ENCODE measurements around the gene DGLUCY.

The DGLUCY gene

DNA sequence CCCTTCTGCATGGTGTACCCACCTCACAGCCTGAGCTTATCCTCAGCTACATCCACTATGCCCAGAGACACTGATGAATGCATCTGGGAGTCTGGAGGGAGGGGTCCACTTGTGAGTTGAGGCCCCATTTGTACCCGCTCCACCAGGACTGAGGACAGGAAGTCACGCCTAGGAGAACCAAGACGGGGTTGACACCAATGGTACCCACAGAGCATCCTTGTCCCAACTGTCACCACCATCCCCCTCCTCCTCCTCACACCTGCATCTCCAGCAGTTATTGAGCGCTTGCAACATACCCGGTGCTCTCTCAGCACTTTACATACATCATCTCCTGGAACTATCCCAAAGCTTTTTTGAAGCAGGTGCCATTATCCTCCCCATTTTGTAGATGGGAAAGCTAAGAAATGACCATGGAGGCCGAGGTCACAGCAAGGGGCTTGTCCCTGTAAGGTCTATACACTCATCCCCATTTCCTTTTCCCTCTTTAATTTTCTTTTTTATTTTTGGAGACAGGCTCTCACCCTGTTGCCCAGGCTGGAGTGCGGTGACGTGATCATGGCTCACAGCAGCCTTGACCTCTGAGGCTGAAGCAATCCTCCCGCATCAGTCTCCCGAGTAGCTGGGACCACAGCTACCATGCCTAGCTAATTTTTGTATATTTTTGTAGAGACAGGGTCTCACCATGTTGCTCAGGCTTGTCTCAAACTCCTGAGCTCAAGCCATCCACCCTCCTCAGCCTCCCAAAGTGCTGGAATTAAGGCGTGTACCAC lies 31.7 kb downstream of the DGLUCY start:
- H3K27ac ChIP-seq (ENCODE audit: low read length, poor library complexity, severe bottlenecking), result no peak overlapping the region
- no peak overlapping the region for H2BK15ac ChIP-seq (ENCODE audit: low read depth, poor library complexity, severe bottlenecking)
- no peak overlapping the region for H2BK5ac ChIP-seq (ENCODE audit: low read depth, low read length, poor library complexity, severe bottlenecking)
- no peak overlapping the region for H2BK120ac ChIP-seq (ENCODE audit: low read depth, low read length)
- H2AK5ac ChIP-seq (ENCODE audit: low read length, severe bottlenecking), result no peak overlapping the region
- no peak overlapping the region for H3K4ac ChIP-seq (ENCODE audit: low read depth in 1 of 2, low read length in 2 of 2)
- no peaks in the 10 kb centered on the region for H3K9me3 ChIP-seq (ENCODE audit: control insufficient read depth, low read length)
- H3K18ac ChIP-seq (ENCODE audit: low read depth in 1 of 2, low read length in 2 of 2), result peak overlapping the region in 1 of 2 experiments; percentile 29
- no peak for DNase-seq
- H3K4me2 ChIP-seq (ENCODE audit: low read length, poor library complexity, severe bottlenecking), result no peak overlapping the region
- H4K8ac ChIP-seq (ENCODE audit: low read length), result no peak overlapping the region
- H3K79me1 ChIP-seq (replicated peaks; ENCODE audit: low read length, poor library complexity, severe bottlenecking), result no peaks in the 10 kb centered on the region
- no peak overlapping the region for H3K9ac ChIP-seq (ENCODE audit: low read length)
- no peak overlapping the region for H3K14ac ChIP-seq (ENCODE audit: low read length in 2 of 2)
- H3K36me3 ChIP-seq (ENCODE audit: control insufficient read depth in 1 of 2, insufficient read depth in 2 of 2, low read depth in 1 of 2, low read length in 2 of 2), result peaks cover 19 to 51% of the 10 kb centered on the region in 2 experiments
- H3K23ac ChIP-seq (ENCODE audit: low read length in 2 of 2), result no peak overlapping the region
- no peak overlapping the region for H2AFZ ChIP-seq (ENCODE audit: low read depth, low read length)
- no peak overlapping the region for H2BK12ac ChIP-seq (ENCODE audit: low read length in 2 of 2)
- no peak overlapping the region for H4K91ac ChIP-seq (ENCODE audit: low read length)
- 97% methylated on average over 11 of the region's 11 CpGs for WGBS
- H3K27me3 ChIP-seq (ENCODE audit: control insufficient read depth in 1 of 2, insufficient read depth in 1 of 2, low read length in 2 of 2), result no peaks in the 10 kb centered on the region
- peaks cover 16% of the 10 kb centered on the region for H3K4me1 ChIP-seq (ENCODE audit: control insufficient read depth, insufficient read depth, low read depth, low read length)
- no peak overlapping the region for H3K4me3 ChIP-seq (ENCODE audit: insufficient read depth in 1 of 2, low read depth in 1 of 2, low read length in 2 of 2)

DNA sequence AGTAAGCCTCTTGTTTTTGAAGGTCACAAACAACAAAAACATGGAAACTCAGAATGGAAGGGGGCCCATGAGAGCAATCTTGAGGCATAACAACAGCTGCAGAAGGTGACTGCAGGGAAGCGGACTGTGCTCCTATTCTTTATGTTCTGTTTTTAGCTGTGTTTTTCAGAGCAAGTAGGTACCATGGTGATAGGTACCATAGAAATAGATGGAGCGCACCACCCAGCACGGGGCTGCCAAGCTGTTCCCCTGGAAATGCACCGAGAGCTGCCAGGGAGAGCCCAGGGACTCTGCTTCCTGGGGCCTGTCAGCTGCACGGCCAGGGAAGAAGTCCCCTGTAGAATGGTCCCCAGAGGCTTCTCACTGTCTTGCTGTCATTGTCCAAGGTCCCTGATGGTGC lies 32.8 kb downstream of the DGLUCY start:
- no peak overlapping the region for H2BK5ac ChIP-seq (ENCODE audit: low read depth, low read length, poor library complexity, severe bottlenecking)
- no peak overlapping the region for H2AFZ ChIP-seq (ENCODE audit: low read depth, low read length)
- 93% methylated on average over 5 of the region's 5 CpGs for WGBS

GRCh38 chr14:91149462-91149861 lies 35.6 kb downstream of the DGLUCY start:
- Histone ChIP-seq H3K23ac (ENCODE audit: low read length in 2 of 2) (no peak overlapping the region), H2BK12ac (ENCODE audit: low read length in 2 of 2) (no peak overlapping the region), H3K9me3 (ENCODE audit: control insufficient read depth, low read length) (no peaks in the 10 kb centered on the region), H2BK120ac (ENCODE audit: low read depth, low read length) (no peak overlapping the region), H4K8ac (ENCODE audit: low read length) (no peak overlapping the region), H4K91ac (ENCODE audit: low read length) (no peak overlapping the region), H3K9ac (ENCODE audit: low read length) (no peak overlapping the region), H3K79me1 (replicated peaks; ENCODE audit: low read length, poor library complexity, severe bottlenecking) (peaks cover 6% of the 10 kb centered on the region), H2AK5ac (ENCODE audit: low read length, severe bottlenecking) (no peak overlapping the region), H3K27ac (ENCODE audit: low read length, poor library complexity, severe bottlenecking) (peak overlapping the region; percentile 33), H3K4me2 (ENCODE audit: low read length, poor library complexity, severe bottlenecking) (no peak overlapping the region), H3K4ac (ENCODE audit: low read depth in 1 of 2, low read length in 2 of 2) (no peak overlapping the region), H3K18ac (ENCODE audit: low read depth in 1 of 2, low read length in 2 of 2) (no peak overlapping the region), H3K36me3 (ENCODE audit: control insufficient read depth in 1 of 2, insufficient read depth in 2 of 2, low read depth in 1 of 2, low read length in 2 of 2) (peaks cover 19 to 42% of the 10 kb centered on the region in 2 experiments), H3K14ac (ENCODE audit: low read length in 2 of 2) (no peak overlapping the region), H3K27me3 (ENCODE audit: control insufficient read depth in 1 of 2, insufficient read depth in 1 of 2, low read length in 2 of 2) (no peaks in the 10 kb centered on the region), H3K4me1 (ENCODE audit: control insufficient read depth, insufficient read depth, low read depth, low read length) (peaks cover 17% of the 10 kb centered on the region), H2BK5ac (ENCODE audit: low read depth, low read length, poor library complexity, severe bottlenecking) (no peak overlapping the region), H2BK15ac (ENCODE audit: low read depth, poor library complexity, severe bottlenecking) (no peak overlapping the region), H2AFZ (ENCODE audit: low read depth, low read length) (no peak overlapping the region), H3K4me3 (ENCODE audit: insufficient read depth in 1 of 2, low read depth in 1 of 2, low read length in 2 of 2) (no peak overlapping the region)
- peak; percentile 94 for DNase-seq
- WGBS, result 54% methylated on average over 6 of the region's 6 CpGs

More for the DNA sequence above, 32.8 kb downstream of the DGLUCY start:
- no peak overlapping the region for H2AK5ac ChIP-seq (ENCODE audit: low read length, severe bottlenecking)
- DNase-seq, result no peak
- no peak overlapping the region for H3K4ac ChIP-seq (ENCODE audit: low read depth in 1 of 2, low read length in 2 of 2)
- H3K14ac ChIP-seq (ENCODE audit: low read length in 2 of 2), result no peak overlapping the region
- H2BK120ac ChIP-seq (ENCODE audit: low read depth, low read length), result no peak overlapping the region
- no peaks in the 10 kb centered on the region for H3K27me3 ChIP-seq (ENCODE audit: control insufficient read depth in 1 of 2, insufficient read depth in 1 of 2, low read length in 2 of 2)
- no peak overlapping the region for H3K4me3 ChIP-seq (ENCODE audit: insufficient read depth in 1 of 2, low read depth in 1 of 2, low read length in 2 of 2)
- H4K91ac ChIP-seq (ENCODE audit: low read length), result no peak overlapping the region
- no peak overlapping the region for H2BK12ac ChIP-seq (ENCODE audit: low read length in 2 of 2)
- peaks cover 2% of the 10 kb centered on the region for H3K79me1 ChIP-seq (replicated peaks; ENCODE audit: low read length, poor library complexity, severe bottlenecking)
- H3K9me3 ChIP-seq (ENCODE audit: control insufficient read depth, low read length), result no peaks in the 10 kb centered on the region
- peaks cover 19 to 53% of the 10 kb centered on the region in 2 experiments for H3K36me3 ChIP-seq (ENCODE audit: control insufficient read depth in 1 of 2, insufficient read depth in 2 of 2, low read depth in 1 of 2, low read length in 2 of 2)
- H4K8ac ChIP-seq (ENCODE audit: low read length), result no peak overlapping the region
- peaks cover 16% of the 10 kb centered on the region for H3K4me1 ChIP-seq (ENCODE audit: control insufficient read depth, insufficient read depth, low read depth, low read length)
- no peak overlapping the region for H2BK15ac ChIP-seq (ENCODE audit: low read depth, poor library complexity, severe bottlenecking)
- H3K4me2 ChIP-seq (ENCODE audit: low read length, poor library complexity, severe bottlenecking), result no peak overlapping the region
- H3K18ac ChIP-seq (ENCODE audit: low read depth in 1 of 2, low read length in 2 of 2), result no peak overlapping the region
- no peak overlapping the region for H3K9ac ChIP-seq (ENCODE audit: low read length)
- H3K27ac ChIP-seq (ENCODE audit: low read length, poor library complexity, severe bottlenecking), result no peak overlapping the region
- H3K23ac ChIP-seq (ENCODE audit: low read length in 2 of 2), result no peak overlapping the region

DNA sequence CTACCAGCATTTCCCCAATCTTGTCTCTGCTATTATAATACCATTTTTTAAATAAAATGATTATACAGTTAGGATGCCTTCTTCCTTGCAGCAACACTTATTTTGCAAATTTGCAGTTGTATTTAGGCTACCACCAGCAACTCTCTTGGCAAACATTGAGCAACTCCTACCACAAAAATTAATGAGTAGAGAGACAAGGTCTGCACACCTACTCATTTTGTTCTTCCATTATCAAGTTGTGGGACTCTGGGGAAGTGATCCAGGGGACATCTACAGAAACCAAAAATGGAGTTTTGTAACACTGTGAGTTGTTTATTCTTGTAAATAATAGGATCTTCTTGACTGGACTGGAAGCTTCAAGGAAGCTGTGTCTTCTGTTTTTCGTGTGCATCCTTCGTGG lies 38.6 kb downstream of the DGLUCY start:
- Histone ChIP-seq H2BK12ac (ENCODE audit: low read length in 2 of 2) (no peak overlapping the region), H4K8ac (ENCODE audit: low read length) (no peak overlapping the region), H2BK15ac (ENCODE audit: low read depth, poor library complexity, severe bottlenecking) (no peak overlapping the region), H3K18ac (ENCODE audit: low read depth in 1 of 2, low read length in 2 of 2) (no peak overlapping the region), H3K27me3 (ENCODE audit: control insufficient read depth in 1 of 2, insufficient read depth in 1 of 2, low read length in 2 of 2) (no peaks in the 10 kb centered on the region), H3K4me1 (ENCODE audit: control insufficient read depth, insufficient read depth, low read depth, low read length) (peaks cover 27% of the 10 kb centered on the region), H3K27ac (ENCODE audit: low read length, poor library complexity, severe bottlenecking) (no peak overlapping the region), H2BK5ac (ENCODE audit: low read depth, low read length, poor library complexity, severe bottlenecking) (no peak overlapping the region), H3K4ac (ENCODE audit: low read depth in 1 of 2, low read length in 2 of 2) (no peak overlapping the region), H3K23ac (ENCODE audit: low read length in 2 of 2) (no peak overlapping the region), H3K36me3 (ENCODE audit: control insufficient read depth in 1 of 2, insufficient read depth in 2 of 2, low read depth in 1 of 2, low read length in 2 of 2) (peaks cover 6 to 16% of the 10 kb centered on the region in 2 experiments), H3K14ac (ENCODE audit: low read length in 2 of 2) (no peak overlapping the region), H3K9me3 (ENCODE audit: control insufficient read depth, low read length) (no peaks in the 10 kb centered on the region), H2AK5ac (ENCODE audit: low read length, severe bottlenecking) (no peak overlapping the region), H3K4me3 (ENCODE audit: insufficient read depth in 1 of 2, low read depth in 1 of 2, low read length in 2 of 2) (no peak overlapping the region), H3K79me1 (replicated peaks; ENCODE audit: low read length, poor library complexity, severe bottlenecking) (peaks cover 9% of the 10 kb centered on the region), H2AFZ (ENCODE audit: low read depth, low read length) (no peak overlapping the region), H3K4me2 (ENCODE audit: low read length, poor library complexity, severe bottlenecking) (no peak overlapping the region), H2BK120ac (ENCODE audit: low read depth, low read length) (no peak overlapping the region), H3K9ac (ENCODE audit: low read length) (no peak overlapping the region), H4K91ac (ENCODE audit: low read length) (no peak overlapping the region)
- 89% methylated on average over 2 of the region's 2 CpGs for WGBS
- no peak for DNase-seq

Data from mesenchymal stem cell (in vitro differentiated cells and primary cell).